ENCODE measurements around the gene MLLT3. TPM values are rescaled to one million over a fixed set of nuclear protein-coding genes. Genes with fewer than 3 reads are reported as not detected.

Gene MLLT3
- total and polyA plus RNA-seq, 2 experiments from 2014 or later: 7.1 to 11.9 TPM

GRCh38 chr9:20494035-20494434 is 128.3 kb downstream of the MLLT3 start:
- H3K4me1 ChIP-seq (ENCODE audit: insufficient read depth): no peaks in the 10 kb centered on the region
- H3K4me2 ChIP-seq (ENCODE audit: unreplicated experiment): no peak overlapping the region
- no peaks in the 10 kb centered on the region for H3F3A ChIP-seq (ENCODE audit: insufficient read depth)
- H3K27me3 ChIP-seq (replicated peaks; ENCODE audit: insufficient read depth): no peaks in the 10 kb centered on the region
- in situ Hi-C loops (cut with MboI): no loop called here
- 96 to 98% methylated on average over 1 of the region's 1 CpG for WGBS, 2 experiments (ENCODE audit: low coverage in 1 of 2, low lambda C conversion rate in 2 of 2, missing lambda C conversion rate in 2 of 2)
- no peak overlapping the region for H3K4me3 ChIP-seq
- DNase-seq: no peak
- no peak for TF ChIP-seq EZH2phosphoT487 (IDR thresholded peaks at IDR 0.05; ENCODE audit: insufficient read depth, low read depth)
- TF ChIP-seq EZH2 (IDR thresholded peaks at IDR 0.05; ENCODE audit: insufficient read depth, poor library complexity, severe bottlenecking): no peak
- H3K9me2 ChIP-seq (ENCODE audit: insufficient read depth): peaks cover 7% of the 10 kb centered on the region
- no peaks in the 10 kb centered on the region for H3K36me3 ChIP-seq (ENCODE audit: low read depth)
- no peak overlapping the region for H3K27ac ChIP-seq
- no peak overlapping the region for H3K9ac ChIP-seq
- no peak overlapping the region for H2AFZ ChIP-seq
- H3K79me2 ChIP-seq (ENCODE audit: insufficient read depth): peaks cover 6% of the 10 kb centered on the region; the same call in 1 of the 2 replicates
- 0 out of 2 replicates have a peak, but pooled peaks cover 4% of the 10 kb centered on the region for H4K20me1 ChIP-seq (ENCODE audit: insufficient read depth)
- no peaks in the 10 kb centered on the region for H3K9me3 ChIP-seq (ENCODE audit: low read depth)

- H3K9me2 ChIP-seq (ENCODE audit: insufficient read depth): no peaks in the 10 kb centered on the region; the same call in 1 of the 2 replicates
- in situ Hi-C loops (cut with MboI): no loop called here
- no peaks in the 10 kb centered on the region for H3K36me3 ChIP-seq (ENCODE audit: low read depth)
- peaks cover 6% of the 10 kb centered on the region; the same call in 1 of the 2 replicates for H3K79me2 ChIP-seq (ENCODE audit: insufficient read depth)
- H3K9ac ChIP-seq: no peak overlapping the region
- no peaks in the 10 kb centered on the region for H3K27me3 ChIP-seq (replicated peaks; ENCODE audit: insufficient read depth)
- H4K20me1 ChIP-seq (ENCODE audit: insufficient read depth): 0 out of 2 replicates have a peak, but pooled peaks cover 4% of the 10 kb centered on the region
- H3F3A ChIP-seq (ENCODE audit: insufficient read depth): no peaks in the 10 kb centered on the region
- TF ChIP-seq EZH2 (IDR thresholded peaks at IDR 0.05; ENCODE audit: insufficient read depth, poor library complexity, severe bottlenecking) (no peak), EZH2phosphoT487 (IDR thresholded peaks at IDR 0.05; ENCODE audit: insufficient read depth, low read depth) (no peak)
- no peak overlapping the region for H3K27ac ChIP-seq
- no peak overlapping the region for H2AFZ ChIP-seq
- no peaks in the 10 kb centered on the region for H3K4me1 ChIP-seq (ENCODE audit: insufficient read depth)
- H3K9me3 ChIP-seq (ENCODE audit: low read depth): no peaks in the 10 kb centered on the region
- 56 to 67% methylated on average over 1 of the region's 1 CpG for WGBS, 2 experiments (ENCODE audit: low coverage in 1 of 2, low lambda C conversion rate in 2 of 2, missing lambda C conversion rate in 2 of 2)
- no peak overlapping the region for H3K4me3 ChIP-seq
- no peak for DNase-seq
- no peak overlapping the region for H3K4me2 ChIP-seq (ENCODE audit: unreplicated experiment)
Observed at GRCh38 chr9:20492772-20493171, 129.5 kb downstream of the MLLT3 start.

GRCh38 chr9:20491612-20492011 is 130.7 kb downstream of the MLLT3 start:
- Histone ChIP-seq H3K9me3 (ENCODE audit: low read depth) (no peaks in the 10 kb centered on the region), H3K27ac (no peak overlapping the region), H3K27me3 (replicated peaks; ENCODE audit: insufficient read depth) (no peaks in the 10 kb centered on the region), H3K4me3 (no peak overlapping the region), H3K79me2 (ENCODE audit: insufficient read depth) (peaks cover 6% of the 10 kb centered on the region; the same call in 1 of the 2 replicates), H3K9me2 (ENCODE audit: insufficient read depth) (no peaks in the 10 kb centered on the region; the same call in 1 of the 2 replicates), H3K9ac (no peak overlapping the region), H2AFZ (no peak overlapping the region), H4K20me1 (ENCODE audit: insufficient read depth) (0 out of 2 replicates have a peak, but pooled peaks cover 4% of the 10 kb centered on the region), H3K4me1 (ENCODE audit: insufficient read depth) (no peaks in the 10 kb centered on the region), H3K4me2 (ENCODE audit: unreplicated experiment) (no peak overlapping the region), H3K36me3 (ENCODE audit: low read depth) (no peaks in the 10 kb centered on the region), H3F3A (ENCODE audit: insufficient read depth) (no peaks in the 10 kb centered on the region)
- in situ Hi-C loops (cut with MboI): no loop called here
- WGBS, 2 experiments (ENCODE audit: low coverage in 1 of 2, low lambda C conversion rate in 2 of 2, missing lambda C conversion rate in 2 of 2): 89 to 91% methylated on average over 1 of the region's 1 CpG
- no peak for DNase-seq
- TF ChIP-seq EZH2phosphoT487 (IDR thresholded peaks at IDR 0.05; ENCODE audit: insufficient read depth, low read depth) (no peak), EZH2 (IDR thresholded peaks at IDR 0.05; ENCODE audit: insufficient read depth, poor library complexity, severe bottlenecking) (no peak)

GRCh38 chr9:20490246-20490834 is 132.0 kb downstream of the MLLT3 start:
- no peak for TF ChIP-seq EZH2phosphoT487 (IDR thresholded peaks at IDR 0.05; ENCODE audit: insufficient read depth, low read depth)
- no peak for TF ChIP-seq EZH2 (IDR thresholded peaks at IDR 0.05; ENCODE audit: insufficient read depth, poor library complexity, severe bottlenecking)
- Histone ChIP-seq H3K36me3 (ENCODE audit: low read depth) (no peaks in the 10 kb centered on the region), H3K9me3 (ENCODE audit: low read depth) (no peaks in the 10 kb centered on the region), H3K79me2 (ENCODE audit: insufficient read depth) (peaks cover 9% of the 10 kb centered on the region; the same call in 1 of the 2 replicates), H3F3A (ENCODE audit: insufficient read depth) (no peaks in the 10 kb centered on the region), H3K9ac (no peak overlapping the region), H3K9me2 (ENCODE audit: insufficient read depth) (no peaks in the 10 kb centered on the region; the same call in 1 of the 2 replicates), H3K27ac (no peak overlapping the region), H3K4me1 (ENCODE audit: insufficient read depth) (no peaks in the 10 kb centered on the region), H2AFZ (no peak overlapping the region), H3K4me2 (ENCODE audit: unreplicated experiment) (no peak overlapping the region), H4K20me1 (ENCODE audit: insufficient read depth) (0 out of 2 replicates have a peak, but pooled peaks cover 4% of the 10 kb centered on the region), H3K4me3 (no peak overlapping the region), H3K27me3 (replicated peaks; ENCODE audit: insufficient read depth) (no peaks in the 10 kb centered on the region)
- no peak for DNase-seq
- in situ Hi-C loops (cut with MboI): no loop called here
- 79 to 86% methylated on average over 4 of the region's 4 CpGs for WGBS, 2 experiments (ENCODE audit: low coverage in 1 of 2, low lambda C conversion rate in 2 of 2, missing lambda C conversion rate in 2 of 2)

All from GM23248 (cell line).